ENCODE measurements around the gene PNPLA3.

DNA sequence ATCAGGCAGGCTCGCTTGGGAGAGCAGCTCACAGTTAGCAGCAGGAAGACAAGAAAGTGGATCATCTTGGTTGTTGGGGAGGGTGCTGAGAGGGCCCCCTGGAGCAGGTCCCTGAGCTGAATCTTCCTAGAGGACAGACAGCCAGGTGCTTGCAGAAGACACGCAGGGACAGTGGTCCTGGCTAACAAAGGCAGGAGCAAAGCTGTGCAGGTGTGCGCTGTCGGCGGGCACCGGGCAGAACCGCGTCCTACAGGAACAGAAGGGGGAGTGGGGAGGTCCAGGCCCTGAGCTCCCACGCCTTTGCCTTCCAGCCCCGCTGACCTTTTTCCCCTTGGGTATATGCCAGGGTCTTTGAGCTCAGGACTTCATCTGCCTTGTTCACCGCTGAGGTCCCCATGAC, 70.4 kb downstream of the PNPLA3 start:
- TF ChIP-seq POLR2AphosphoS5 (IDR thresholded peaks at IDR 0.05; ENCODE audit: low read depth, low read length) (no peak), TAF1 (IDR thresholded peaks at IDR 0.05; ENCODE audit: borderline replicate concordance, insufficient read depth, low read length) (no peak), SIN3A (IDR thresholded peaks at IDR 0.05; ENCODE audit: borderline replicate concordance, insufficient read depth, low read length) (no peak)

Data from PFSK-1 (cell line).